PC-3 (cell line): ENCODE measurements around the gene NRXN2. TPM values are rescaled to one million over a fixed set of nuclear protein-coding genes. Genes with fewer than 3 reads are reported as not detected.

ENCODE experiments used
- ATAC-seq: fragments of 200-7000 bp; cut with Tn5 transposase; 2 replicates; pipeline ENCODE4 v1.9.1; 2020; ENCODE audit warnings: mild to moderate bottlenecking, moderate library complexity
- BruUV-seq: library from RNA; stranded (reverse); fragments of 400-500 nt; replicated peaks from 2 replicates; lab custom pipeline; 2021; lab: Mats Ljungman, UMichigan
- CTCF ChIA-PET: fragments of 300-600 bp; sonication (Branson Sonifier 250); formaldehyde crosslinking; loops from one replicate; lab custom pipeline; 2022; ENCODE audit warnings: antibody characterized with exemption; lab: Charles Lee
- POLR2A ChIA-PET: fragments of 300-600 bp; sonication (Branson Sonifier 250); formaldehyde crosslinking; loops from one replicate; lab custom pipeline; 2022; ENCODE audit warnings: antibody characterized with exemption; ENCODE audit not compliant: unreplicated experiment; lab: Charles Lee
- DNase-seq: peaks from one replicate; pipeline ENCODE4 v3.0.0-alpha.2; 2015
- H2AFZ ChIP-seq: fragments of 300-600 bp; sonication (generic); 2 replicates; pipeline ENCODE4 v1.6.0; 2016; ENCODE audit warnings: antibody characterized with exemption, low read length
- H3F3A ChIP-seq: fragments of 300-600 bp; sonication (generic); one replicate; pipeline ENCODE4 v1.6.0; 2017; ENCODE audit warnings: antibody characterized with exemption, low read length, control low read depth, mild to moderate bottlenecking; ENCODE audit not compliant: unreplicated experiment
- H3K27ac ChIP-seq: fragments of 300-600 bp; sonication (generic); 2 replicates; pipeline ENCODE4 v1.5.1; 2016; ENCODE audit warnings: mild to moderate bottlenecking, low read length
- H3K27me3 ChIP-seq: fragments of 300-600 bp; sonication (generic); 2 replicates; pipeline ENCODE4 v1.6.1; 2016; ENCODE audit warnings: low read length, mixed read lengths
- H3K36me3 ChIP-seq: fragments of 300-600 bp; sonication (generic); 2 replicates; pipeline ENCODE4 v1.6.1; 2016; ENCODE audit warnings: low read depth, mixed run types, low read length, mixed read lengths
- H3K4me1 ChIP-seq: fragments of 300-600 bp; sonication (generic); 2 replicates; pipeline ENCODE4 v1.5.1; 2016; ENCODE audit warnings: low read length; ENCODE audit not compliant: insufficient read depth
- H3K4me2 ChIP-seq: fragments of 300-600 bp; sonication (generic); 2 replicates; pipeline ENCODE4 v1.6.0; 2016; ENCODE audit warnings: low read length
- H3K4me3 ChIP-seq: fragments of 300-600 bp; sonication (generic); 2 replicates; pipeline ENCODE4 v1.5.1; 2016; ENCODE audit warnings: mild to moderate bottlenecking, low read length, mixed read lengths
- H3K79me2 ChIP-seq: fragments of 300-600 bp; sonication (generic); 2 replicates; pipeline ENCODE4 v1.6.1; 2017; ENCODE audit warnings: low read length, mixed read lengths
- H3K9ac ChIP-seq: fragments of 300-600 bp; sonication (generic); 2 replicates; pipeline ENCODE4 v1.6.0; 2016; ENCODE audit warnings: mild to moderate bottlenecking, low read length
- H3K9me2 ChIP-seq: fragments of 300-600 bp; sonication (generic); replicated peaks from 2 replicates; pipeline ENCODE4 v1.6.1; 2016; ENCODE audit warnings: mixed run types, low read length, mixed read lengths
- H3K9me3 ChIP-seq: fragments of 300-600 bp; sonication (generic); 2 replicates; pipeline ENCODE4 v1.6.1; 2016; ENCODE audit warnings: low read length, mixed read lengths
- H4K20me1 ChIP-seq: fragments of 300-600 bp; sonication (generic); 2 replicates; pipeline ENCODE4 v1.6.1; 2016; ENCODE audit warnings: low read length, mixed read lengths
- CTCF ChIP-seq: fragments of 300-600 bp; sonication (generic); conservative IDR thresholded peaks from 2 replicates; pipeline ENCODE4 v1.5.1; 2017; ENCODE audit warnings: antibody characterized with exemption, low read depth, mild to moderate bottlenecking, low read length
- EZH2 ChIP-seq: fragments of 300-600 bp; sonication (generic); IDR thresholded peaks from one replicate; pipeline ENCODE4 v1.6.1; 2017; ENCODE audit warnings: antibody characterized with exemption, mild to moderate bottlenecking, low read length; ENCODE audit not compliant: unreplicated experiment
- EZH2phosphoT487 ChIP-seq: fragments of 300-600 bp; sonication (generic); IDR thresholded peaks from 2 replicates; pipeline ENCODE4 v1.6.1; 2018; ENCODE audit warnings: mild to moderate bottlenecking, antibody characterized with exemption, low read length, borderline replicate concordance
- intact Hi-C: fragments of 100-400 bp; cut with micrococcal nuclease; formaldehyde crosslinking; loops from 2 replicates; pipeline ENCODE4 v1.9.0; 2023
- total RNA-seq: library from RNA; depleted of rRNA; stranded (reverse); fragments of >200 nt; gene quantifications from 2 replicates; pipeline ENCODE4 v1.2.3, GENCODE V29; 2014

Gene NRXN2
- total RNA-seq, 1 experiment from 2014 or later: not detected

GRCh38 chr11:64695548-64695947, 27.4 kb downstream of the NRXN2 start:
- DNase-seq (no peak), ATAC-seq (no peak)
- Histone ChIP-seq H3F3A (no peaks in the 10 kb centered on the region), H3K27me3 (peaks cover 68% of the 10 kb centered on the region), H3K4me3 (no peak overlapping the region), H4K20me1 (no peaks in the 10 kb centered on the region), H2AFZ (no peak overlapping the region), H3K9me2 (no peaks in the 10 kb centered on the region), H3K4me1 (no peaks in the 10 kb centered on the region), H3K9ac (no peak overlapping the region), H3K4me2 (no peak overlapping the region), H3K9me3 (no peaks in the 10 kb centered on the region), H3K79me2 (no peaks in the 10 kb centered on the region), H3K27ac (no peak overlapping the region), H3K36me3 (no peaks in the 10 kb centered on the region)
- intact Hi-C loops: no loop called here
- ChIA-PET POLR2A (no interaction called here), CTCF (no interaction called here)
- BruUV-seq: no TSS peak
- TF ChIP-seq CTCF (no peak), EZH2phosphoT487 (no peak), EZH2 (no peak)

- CTCF ChIA-PET: no interaction called here
- intact Hi-C loops: no loop called here
These were observed 28.1 kb downstream of the NRXN2 start for GRCh38 chr11:64694821-64695365.

More at GRCh38 chr11:64694821-64695365, 28.1 kb downstream of the NRXN2 start:
- H3K27me3 ChIP-seq: peaks cover 61% of the 10 kb centered on the region
- no peaks in the 10 kb centered on the region for H3K9me3 ChIP-seq
- no peaks in the 10 kb centered on the region for H3K79me2 ChIP-seq
- no peak overlapping the region for H3K4me2 ChIP-seq
- H2AFZ ChIP-seq: no peak overlapping the region
- H3F3A ChIP-seq: no peaks in the 10 kb centered on the region
- no peak for ATAC-seq
- no peaks in the 10 kb centered on the region for H4K20me1 ChIP-seq
- H3K9me2 ChIP-seq: no peaks in the 10 kb centered on the region
- no peaks in the 10 kb centered on the region for H3K36me3 ChIP-seq
- no peak overlapping the region for H3K4me3 ChIP-seq
- DNase-seq: no peak
- H3K27ac ChIP-seq: no peak overlapping the region
- no TSS peak for BruUV-seq
- no peak for TF ChIP-seq EZH2
- TF ChIP-seq CTCF: no peak
- no peak for TF ChIP-seq EZH2phosphoT487
- no peaks in the 10 kb centered on the region for H3K4me1 ChIP-seq
- no peak overlapping the region for H3K9ac ChIP-seq
- POLR2A ChIA-PET: no interaction called here
